WTC11 (cell line): ENCODE data around the gene LRMDA. TPM values are rescaled to one million over a fixed set of nuclear protein-coding genes. Genes with fewer than 3 reads are reported as not detected.

Experiments used
- ATAC-seq: fragments of 200-7000 bp; cut with Tn5 transposase; 2 replicates; pipeline ENCODE4 v1.10.0; 2021; ENCODE audit warnings: mild to moderate bottlenecking, moderate library complexity
- CTCF ChIA-PET: fragments of 300-600 bp; sonication (Branson Sonifier 250); formaldehyde crosslinking; loops from one replicate; lab custom pipeline; 2021; ENCODE audit warnings: antibody characterized with exemption; lab: Charles Lee
- POLR2A ChIA-PET: fragments of 350-600 bp; sonication (Branson Sonifier 250); formaldehyde crosslinking; loops from one replicate; lab custom pipeline; 2021; ENCODE audit warnings: antibody characterized with exemption; lab: Charles Lee
- DNase-seq: peaks from one replicate; pipeline ENCODE4 v3.0.0; 2021; ENCODE audit warnings: low spot score
- H3K27ac Mint-ChIP-seq: 2 replicates; pipeline ENCODE4 v1.8.0; 2021; ENCODE audit warnings: mixed read lengths
- H3K27me3 Mint-ChIP-seq: 2 replicates; pipeline ENCODE4 v1.8.0; 2021; ENCODE audit warnings: low read depth, mild to moderate bottlenecking, moderate library complexity, mixed read lengths
- H3K36me3 Mint-ChIP-seq: 2 replicates; pipeline ENCODE4 v1.8.0; 2021; ENCODE audit warnings: mixed read lengths
- H3K4me1 Mint-ChIP-seq: 2 replicates; pipeline ENCODE4 v1.8.0; 2022; ENCODE audit warnings: mixed read lengths
- H3K4me3 Mint-ChIP-seq: 2 replicates; pipeline ENCODE4 v1.8.0; 2021; ENCODE audit warnings: mild to moderate bottlenecking, moderate library complexity, mixed read lengths
- H3K9me3 Mint-ChIP-seq: 2 replicates; pipeline ENCODE4 v1.8.0; 2021; ENCODE audit warnings: mixed read lengths
- EMX1 ChIP-seq: fragments of 250-450 bp; sonication (Bioruptor Pico); IDR thresholded peaks from 2 replicates; pipeline ENCODE4 v1.8.0; 2021; ENCODE audit warnings: mild to moderate bottlenecking
- ETV6 ChIP-seq: sonication (generic); formaldehyde crosslinking; IDR thresholded peaks from 2 replicates; pipeline ENCODE4 v1.8.1; 2022; ENCODE audit warnings: mild to moderate bottlenecking, missing genetic modification reagents
- HMGA2 ChIP-seq: fragments of 250-450 bp; sonication (Bioruptor Pico); IDR thresholded peaks from 2 replicates; pipeline ENCODE4 v1.4.0; 2021; ENCODE audit warnings: mild to moderate bottlenecking, moderate library complexity
- NFE2L1 ChIP-seq: sonication (generic); formaldehyde crosslinking; IDR thresholded peaks from 2 replicates; pipeline ENCODE4 v1.8.1; 2023; ENCODE audit warnings: missing genetic modification reagents
- NR1H2 ChIP-seq: sonication (generic); formaldehyde crosslinking; IDR thresholded peaks from 2 replicates; pipeline ENCODE4 v1.9.0; 2021; ENCODE audit warnings: mild to moderate bottlenecking, moderate library complexity, missing genetic modification reagents
- OVOL2 ChIP-seq: fragments of 250-450 bp; sonication (Bioruptor Pico); IDR thresholded peaks from 2 replicates; pipeline ENCODE4 v1.9.0; 2021; ENCODE audit warnings: mild to moderate bottlenecking, borderline replicate concordance
- RELA ChIP-seq: sonication (generic); formaldehyde crosslinking; IDR thresholded peaks from 2 replicates; pipeline ENCODE4 v1.8.1; 2022; ENCODE audit warnings: missing genetic modification reagents, mild to moderate bottlenecking, borderline replicate concordance
- ZNF121 ChIP-seq: sonication (generic); formaldehyde crosslinking; IDR thresholded peaks from 2 replicates; pipeline ENCODE4 v1.8.0; 2023; ENCODE audit warnings: missing genetic modification reagents
- ZNF232 ChIP-seq: sonication (generic); formaldehyde crosslinking; IDR thresholded peaks from 2 replicates; pipeline ENCODE4 v1.8.0; 2022; ENCODE audit warnings: mild to moderate bottlenecking, missing genetic modification reagents
- total RNA-seq: library from RNA; stranded (reverse); gene quantifications from 3 replicates; pipeline ENCODE4 v1.2.3, GENCODE V29; 2021
- TF ChIP-seq, protein P1 (sequence below): fragments of 250-450 bp; sonication (Bioruptor Pico); conservative IDR thresholded peaks from 2 replicates; pipeline ENCODE4 v1.9.0; 2021; ENCODE audit warnings: mild to moderate bottlenecking
- TF ChIP-seq, protein P2 (sequence below): sonication (generic); formaldehyde crosslinking; IDR thresholded peaks from 2 replicates; pipeline ENCODE4 v1.8.1; 2022; ENCODE audit warnings: low read depth, mild to moderate bottlenecking, moderate library complexity, missing genetic modification reagents, borderline replicate concordance
- TF ChIP-seq, protein P3 (sequence below): sonication (generic); formaldehyde crosslinking; IDR thresholded peaks from 2 replicates; pipeline ENCODE4 v1.8.0; 2022; ENCODE audit warnings: mild to moderate bottlenecking, missing genetic modification reagents
- TF ChIP-seq, protein P4 (sequence below): sonication (generic); formaldehyde crosslinking; IDR thresholded peaks from 2 replicates; pipeline ENCODE4 v1.8.1; 2023; ENCODE audit warnings: mild to moderate bottlenecking, missing genetic modification reagents, moderate library complexity

LRMDA gene
- total RNA-seq, 1 experiment from 2014 or later: 0.92 TPM

DNA sequence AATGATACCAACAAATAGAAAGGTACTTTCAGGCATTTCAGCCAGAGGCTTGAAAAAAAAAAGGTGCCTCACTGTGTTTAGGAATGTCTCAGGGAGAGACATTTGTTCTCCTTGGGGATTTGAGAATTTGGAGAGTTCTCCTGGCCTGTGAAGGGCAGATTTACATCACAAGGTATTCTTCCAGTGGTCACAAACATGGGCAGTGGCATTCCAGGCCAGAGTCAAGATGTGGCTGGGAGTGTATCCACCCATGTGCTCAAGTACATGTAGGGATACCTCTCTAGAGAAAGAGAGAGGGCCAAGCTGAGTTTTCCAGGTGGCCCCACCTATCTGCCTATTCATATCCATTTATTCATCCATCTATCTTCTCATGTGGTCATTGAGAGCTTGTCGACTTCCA lies 253.8 kb downstream of the LRMDA start:
- ChIA-PET CTCF (no interaction called here), POLR2A (no interaction called here)
- peak; percentile 18; the same call in 1 of the 2 replicates for ATAC-seq
- Mint-ChIP-seq H3K4me3 (no peak overlapping the region), H3K36me3 (peaks cover 3% of the 10 kb centered on the region), H3K27me3 (no peaks in the 10 kb centered on the region; the same call in 1 of the 2 replicates)
- no peak for DNase-seq
- TF ChIP-seq NFE2L1 (CRISPR knock-in tag): no peak
- no peak for TF ChIP-seq HMGA2 (CRISPR knock-in tag)
- TF ChIP-seq, protein P1, sequence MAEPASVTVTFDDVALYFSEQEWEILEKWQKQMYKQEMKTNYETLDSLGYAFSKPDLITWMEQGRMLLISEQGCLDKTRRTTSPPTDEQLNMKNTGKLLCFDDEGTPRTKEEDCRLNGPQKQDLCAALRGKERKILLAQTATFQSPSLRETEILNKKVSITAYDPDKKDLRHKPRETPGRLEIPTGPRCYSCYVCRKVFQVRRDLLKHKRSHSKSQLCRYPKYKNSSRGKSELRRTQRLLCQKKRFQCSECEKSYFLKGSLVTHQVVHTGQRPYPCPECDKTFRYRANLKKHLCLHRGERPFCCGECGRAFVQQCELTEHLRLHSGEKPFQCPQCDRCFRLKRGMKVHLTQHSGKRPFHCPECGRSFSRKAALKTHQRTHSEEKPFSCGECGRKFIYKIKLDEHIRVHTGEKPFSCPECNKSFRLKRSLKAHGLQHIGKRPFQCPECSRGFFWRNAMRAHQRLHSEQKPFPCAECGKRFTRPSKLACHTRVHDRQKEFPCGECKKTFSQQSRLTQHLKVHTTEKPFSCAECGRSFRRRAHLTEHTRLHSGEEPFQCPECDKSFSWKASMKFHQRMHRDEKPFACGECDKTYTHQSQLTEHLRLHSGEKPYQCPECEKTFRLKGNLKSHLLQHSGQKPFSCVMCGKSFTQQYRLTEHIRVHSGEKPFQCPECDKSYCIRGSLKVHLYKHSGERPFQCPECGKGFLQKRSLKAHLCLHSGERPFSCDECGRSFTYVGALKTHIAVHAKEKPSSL (CRISPR knock-in tag): no peak
- no peak for TF ChIP-seq NR1H2 (CRISPR knock-in tag)
- TF ChIP-seq ETV6 (CRISPR knock-in tag): no peak
- TF ChIP-seq, protein P2, sequence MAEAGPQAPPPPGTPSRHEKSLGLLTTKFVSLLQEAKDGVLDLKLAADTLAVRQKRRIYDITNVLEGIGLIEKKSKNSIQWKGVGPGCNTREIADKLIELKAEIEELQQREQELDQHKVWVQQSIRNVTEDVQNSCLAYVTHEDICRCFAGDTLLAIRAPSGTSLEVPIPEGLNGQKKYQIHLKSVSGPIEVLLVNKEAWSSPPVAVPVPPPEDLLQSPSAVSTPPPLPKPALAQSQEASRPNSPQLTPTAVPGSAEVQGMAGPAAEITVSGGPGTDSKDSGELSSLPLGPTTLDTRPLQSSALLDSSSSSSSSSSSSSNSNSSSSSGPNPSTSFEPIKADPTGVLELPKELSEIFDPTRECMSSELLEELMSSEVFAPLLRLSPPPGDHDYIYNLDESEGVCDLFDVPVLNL (CRISPR knock-in tag): no peak
- TF ChIP-seq, all 79 proteins: peak for 0
- Mint-ChIP-seq H3K4me1 (0 out of 2 replicates have a peak, but pooled peaks cover 3% of the 10 kb centered on the region), H3K27ac (no peak overlapping the region), H3K9me3 (peaks cover 20% of the 10 kb centered on the region)

DNA sequence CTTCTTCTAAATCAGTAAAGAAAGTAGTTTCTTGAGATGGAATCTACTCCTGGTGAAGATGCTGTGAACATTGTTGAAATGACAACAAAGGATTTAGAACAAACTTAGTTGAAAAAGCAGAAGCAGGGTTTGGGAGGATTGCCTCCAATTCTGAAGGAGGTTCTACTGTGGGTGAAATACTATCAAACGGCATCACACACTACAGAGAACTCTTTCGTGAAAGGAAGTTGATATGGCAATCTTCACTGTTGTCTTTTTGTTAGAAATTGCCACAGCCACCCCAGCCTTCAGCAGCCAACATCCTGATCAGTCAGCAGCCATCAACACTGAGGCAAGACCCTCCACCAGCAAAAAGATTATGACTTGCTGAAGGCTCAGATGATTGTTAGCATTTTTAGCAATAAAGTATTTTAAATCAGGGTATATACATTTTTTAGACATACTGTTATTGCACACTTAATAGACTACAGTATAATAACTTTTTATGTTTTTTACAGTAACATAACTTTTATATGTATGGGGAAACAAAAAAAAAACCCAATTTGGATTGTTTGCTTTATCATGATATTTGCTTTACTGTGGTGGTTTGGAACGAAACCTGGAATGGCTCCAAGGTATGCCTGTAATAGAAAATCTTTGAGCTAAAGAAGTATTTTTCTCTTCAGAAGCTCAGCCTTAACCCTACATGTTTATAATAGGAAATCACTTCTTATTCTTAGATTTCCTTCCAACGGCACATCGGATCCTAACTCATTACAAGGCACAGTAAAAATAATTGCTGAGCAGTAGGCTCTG lies 257.3 kb downstream of the LRMDA start:
- TF ChIP-seq, protein P3, sequence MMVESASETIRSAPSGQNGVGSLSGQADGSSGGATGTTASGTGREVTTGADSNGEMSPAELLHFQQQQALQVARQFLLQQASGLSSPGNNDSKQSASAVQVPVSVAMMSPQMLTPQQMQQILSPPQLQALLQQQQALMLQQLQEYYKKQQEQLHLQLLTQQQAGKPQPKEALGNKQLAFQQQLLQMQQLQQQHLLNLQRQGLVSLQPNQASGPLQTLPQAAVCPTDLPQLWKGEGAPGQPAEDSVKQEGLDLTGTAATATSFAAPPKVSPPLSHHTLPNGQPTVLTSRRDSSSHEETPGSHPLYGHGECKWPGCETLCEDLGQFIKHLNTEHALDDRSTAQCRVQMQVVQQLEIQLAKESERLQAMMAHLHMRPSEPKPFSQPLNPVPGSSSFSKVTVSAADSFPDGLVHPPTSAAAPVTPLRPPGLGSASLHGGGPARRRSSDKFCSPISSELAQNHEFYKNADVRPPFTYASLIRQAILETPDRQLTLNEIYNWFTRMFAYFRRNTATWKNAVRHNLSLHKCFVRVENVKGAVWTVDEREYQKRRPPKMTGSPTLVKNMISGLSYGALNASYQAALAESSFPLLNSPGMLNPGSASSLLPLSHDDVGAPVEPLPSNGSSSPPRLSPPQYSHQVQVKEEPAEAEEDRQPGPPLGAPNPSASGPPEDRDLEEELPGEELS: no peak
- no peak for TF ChIP-seq ZNF121 (CRISPR knock-in tag)
- TF ChIP-seq, protein P4, sequence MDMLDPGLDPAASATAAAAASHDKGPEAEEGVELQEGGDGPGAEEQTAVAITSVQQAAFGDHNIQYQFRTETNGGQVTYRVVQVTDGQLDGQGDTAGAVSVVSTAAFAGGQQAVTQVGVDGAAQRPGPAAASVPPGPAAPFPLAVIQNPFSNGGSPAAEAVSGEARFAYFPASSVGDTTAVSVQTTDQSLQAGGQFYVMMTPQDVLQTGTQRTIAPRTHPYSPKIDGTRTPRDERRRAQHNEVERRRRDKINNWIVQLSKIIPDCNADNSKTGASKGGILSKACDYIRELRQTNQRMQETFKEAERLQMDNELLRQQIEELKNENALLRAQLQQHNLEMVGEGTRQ (CRISPR knock-in tag): no peak
- TF ChIP-seq OVOL2 (CRISPR knock-in tag): no peak
- no peak for TF ChIP-seq ETV6 (CRISPR knock-in tag)
- TF ChIP-seq RELA (CRISPR knock-in tag): no peak
- no peak for TF ChIP-seq EMX1 (CRISPR knock-in tag)
- TF ChIP-seq, all 79 proteins: peak for 0
- H3K4me1 Mint-ChIP-seq: 0 out of 2 replicates have a peak, but pooled peaks cover 3% of the 10 kb centered on the region
- H3K27ac Mint-ChIP-seq: no peak overlapping the region
- no peak overlapping the region for H3K4me3 Mint-ChIP-seq
- ChIA-PET POLR2A (no interaction called here), CTCF (no interaction called here)
- H3K36me3 Mint-ChIP-seq: peaks cover 3% of the 10 kb centered on the region
- no peak for ATAC-seq
- H3K9me3 Mint-ChIP-seq: peaks cover 20% of the 10 kb centered on the region
- DNase-seq: no peak
- H3K27me3 Mint-ChIP-seq: no peaks in the 10 kb centered on the region; the same call in 1 of the 2 replicates

DNA sequence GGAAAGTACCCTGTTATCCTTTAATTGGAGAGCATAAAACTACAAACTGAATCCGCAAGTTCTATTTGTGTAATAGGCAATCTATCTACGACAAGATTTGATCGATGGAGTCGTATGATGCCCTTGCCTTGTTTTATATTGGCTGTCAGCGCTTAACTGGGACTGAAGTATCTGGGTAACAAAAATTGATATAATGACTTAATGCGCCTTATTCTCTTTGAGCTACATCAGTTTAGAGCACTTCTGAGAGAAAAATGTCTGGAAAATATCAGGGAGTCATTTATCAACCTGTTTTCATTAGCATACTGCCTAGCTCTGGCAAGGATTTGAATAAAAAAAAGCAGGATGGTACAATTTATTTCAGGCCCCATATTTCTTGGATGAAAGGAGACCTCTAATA lies 262.1 kb downstream of the LRMDA start:
- POLR2A ChIA-PET: no interaction called here
- Mint-ChIP-seq H3K9me3 (peaks cover 13% of the 10 kb centered on the region), H3K4me1 (no peaks in the 10 kb centered on the region), H3K27me3 (no peaks in the 10 kb centered on the region), H3K36me3 (no peaks in the 10 kb centered on the region), H3K27ac (no peak overlapping the region), H3K4me3 (no peak overlapping the region)
- no peak for TF ChIP-seq ZNF232 (CRISPR knock-in tag)
- ATAC-seq: no peak
- no peak for DNase-seq
- CTCF ChIA-PET: interaction anchor here (0.9 to 1.0 kb wide), 2 partner anchors 100 to 334 kb away, joined by 3 read pairs; no protein-coding TSS in a partner anchor
